Ovary (tissue), 3 donors: Measurements from ENCODE around the gene EDN1.

Experiments
- CTCF ChIP-seq, 3 donors: fragments of 450-650 bp in 2 of 3; fragments of 200-600 bp in 1 of 3; IDR thresholded peaks; one replicate each; pipeline versions ENCODE4 v1.5.1 to v1.8.0; 2016 to 2022; ENCODE audit warnings: antibody characterized with exemption in 3 of 3, mild to moderate bottlenecking in 1 of 3
- EP300 ChIP-seq: sonication (generic); formaldehyde crosslinking; IDR thresholded peaks from one replicate; pipeline ENCODE4 v1.6.1; 2017; ENCODE audit warnings: antibody characterized with exemption
- donor health status: DM: no; HTN: no; CAD: no.

- TF ChIP-seq CTCF (IDR thresholded peaks at IDR 0.05) (no peak), EP300 (no peak)
These were observed 43.3 kb upstream of the EDN1 start for GRCh38 chr6:12246900-12247299.
